ENCODE measurements around the gene TBPL2. TPM values are rescaled to one million over a fixed set of nuclear protein-coding genes. Genes with fewer than 3 reads are reported as not detected.

TBPL2 gene
- total RNA-seq, 1 experiment from 2014 or later, result not detected

- Histone ChIP-seq H3K27me3 (ENCODE audit: insufficient read depth, low read length) (no peaks in the 10 kb centered on the region), H3K79me1 (ENCODE audit: insufficient read depth, low read depth, low read length, poor library complexity, severe bottlenecking) (no peaks in the 10 kb centered on the region), H3K23ac (ENCODE audit: insufficient read length, low read depth, low read length) (no peak overlapping the region), H4K20me1 (ENCODE audit: control insufficient read depth, insufficient read depth, insufficient read length) (no peaks in the 10 kb centered on the region), H2AK5ac (ENCODE audit: insufficient read length, low read length) (no peak overlapping the region), H3K4ac (ENCODE audit: low read depth, low read length) (no peak overlapping the region), H3K27ac (ENCODE audit: insufficient read length, low read depth, low read length) (no peak overlapping the region), H2AFZ (ENCODE audit: low read length) (no peak overlapping the region), H3K23me2 (ENCODE audit: insufficient read length, low read depth, low read length, poor library complexity, severe bottlenecking) (no peaks in the 10 kb centered on the region), H3K79me2 (ENCODE audit: insufficient read depth, low read length) (no peaks in the 10 kb centered on the region), H3K14ac (ENCODE audit: insufficient read depth, low read length) (no peak overlapping the region), H3K9me3 (ENCODE audit: control insufficient read depth, low read depth, low read length) (no peaks in the 10 kb centered on the region), H2BK12ac (ENCODE audit: insufficient read length, low read depth, low read length) (no peak overlapping the region), H3K56ac (ENCODE audit: insufficient read length, low read depth, low read length) (no peak overlapping the region), H3K18ac (ENCODE audit: insufficient read length, low read depth, low read length) (no peak overlapping the region), H2BK15ac (ENCODE audit: low read depth, low read length) (no peak overlapping the region), H4K91ac (ENCODE audit: insufficient read length, low read depth, low read length) (no peak overlapping the region), H2BK120ac (ENCODE audit: low read depth, low read length, poor library complexity, severe bottlenecking) (no peak overlapping the region), H4K5ac (ENCODE audit: insufficient read length, low read depth, low read length) (no peak overlapping the region), H4K8ac (replicated peaks; ENCODE audit: insufficient read length, low read depth, low read length) (no peak overlapping the region), H3T11ph (ENCODE audit: low read length) (no peak overlapping the region), H3K4me2 (ENCODE audit: insufficient read depth, insufficient read length, low read length) (no peak overlapping the region), H2BK20ac (ENCODE audit: low read depth, low read length, poor library complexity, severe bottlenecking) (no peak overlapping the region), H3K9ac (ENCODE audit: extremely low read depth, insufficient read length, low read length) (no peak overlapping the region), H3K4me1 (ENCODE audit: insufficient read depth, low read length) (no peaks in the 10 kb centered on the region), H2BK5ac (ENCODE audit: insufficient read length, low read length) (no peak overlapping the region)
- H3K27ac Mint-ChIP-seq, result no peak overlapping the region
- no peaks in the 10 kb centered on the region for H3K27me3 Mint-ChIP-seq (ENCODE audit: low read depth)
- no CpG with 5 or more reads among the region's 5 CpGs for WGBS (ENCODE audit: extremely low coverage, insufficient read length, low lambda C conversion rate)
- no peaks in the 10 kb centered on the region for H3K4me1 Mint-ChIP-seq
- peaks cover 12 to 36% (median 29%) of the 10 kb centered on the region in 3 experiments; a peak in 6 of 7 replicates for H3K36me3 Mint-ChIP-seq (ENCODE audit: insufficient read depth in 1 of 3, low read depth in 3 of 3)
- no peak overlapping the region for H3K4me3 Mint-ChIP-seq
- no peak for DNase-seq
- TF ChIP-seq CTCF (conservative IDR thresholded peaks at IDR 0.05), result no peak
- H3K9me3 Mint-ChIP-seq, result no peaks in the 10 kb centered on the region
Measured at GRCh38 chr14:55373784-55374705, 66.4 kb downstream of the TBPL2 start.
